IPS-11a (cell line): ENCODE data around the gene SETX.

Experiments used
- H3K4me3 ChIP-seq: one replicate; pipeline ENCODE4 v1.5.1; 2013; ENCODE audit warnings: low read depth, low read length, control low read depth

The SETX gene

DNA sequence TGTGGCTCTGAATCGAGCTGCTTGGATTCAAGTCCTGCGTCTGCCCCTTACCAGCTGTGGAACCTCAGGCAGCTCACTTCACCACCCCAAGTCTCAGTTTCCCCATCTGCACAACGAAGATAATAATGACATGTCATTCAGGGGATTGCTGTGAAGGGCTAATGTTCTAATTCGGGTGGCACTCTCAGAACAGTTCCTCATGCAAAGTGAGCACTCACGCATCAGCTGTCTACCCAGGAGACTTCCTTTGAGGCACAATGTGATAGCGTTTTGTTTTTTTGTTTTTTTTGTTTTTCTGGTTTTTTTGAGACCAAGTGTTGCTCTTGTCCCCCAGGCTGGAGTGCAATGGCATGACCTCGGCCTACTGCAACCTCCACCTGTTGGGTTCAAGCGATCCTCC is 136.6 kb downstream of the SETX start:
- no peak overlapping the region for H3K4me3 ChIP-seq

DNA sequence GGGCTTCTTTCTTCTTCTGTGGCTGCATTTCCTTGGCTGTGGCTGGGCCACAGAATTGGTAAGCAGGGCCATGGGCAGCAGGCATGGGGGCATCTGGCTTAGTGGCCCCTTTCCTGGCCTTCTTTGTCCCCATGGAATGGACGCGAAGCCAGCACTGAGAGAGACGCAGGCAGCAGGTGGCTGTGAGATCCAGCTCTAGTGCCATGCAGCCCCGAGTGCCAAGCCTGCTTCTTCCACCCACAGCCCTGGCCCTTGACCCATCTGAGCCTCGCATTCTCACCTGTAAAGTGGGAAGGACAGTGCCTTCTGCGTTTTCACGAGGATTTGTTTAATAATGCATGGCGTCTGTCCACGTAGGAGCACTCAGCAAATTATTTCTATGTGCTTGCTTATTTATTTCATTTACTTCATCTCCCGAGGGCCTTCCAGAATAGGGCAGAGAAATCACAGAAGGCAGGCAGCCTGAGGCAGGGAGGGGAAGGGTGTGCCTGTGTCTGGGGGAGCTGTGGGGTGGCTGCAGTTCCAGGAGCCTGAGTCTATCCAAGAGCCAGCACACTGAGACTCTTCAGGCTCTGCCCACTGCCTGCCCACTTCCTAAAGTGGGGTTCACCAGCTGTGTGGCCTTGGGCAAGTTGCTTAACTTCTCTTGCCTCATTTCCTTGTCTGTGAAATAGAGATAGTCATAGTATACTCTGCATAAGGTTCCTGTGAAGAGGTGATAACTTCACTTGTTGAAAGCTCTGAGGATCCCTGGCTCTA is 137.7 kb downstream of the SETX start:
- H3K4me3 ChIP-seq, result no peak overlapping the region

GRCh38 chr9:132214027-132214622 is 140.7 kb downstream of the SETX start:
- no peak overlapping the region for H3K4me3 ChIP-seq

- no peak overlapping the region for H3K4me3 ChIP-seq
These were observed 143.2 kb downstream of the SETX start for GRCh38 chr9:132211570-132211969.
